Measurements from ENCODE around the gene ACTN1.

GRCh38 chr14:68846466-68846865 lies 132.6 kb downstream of the ACTN1 start:
- TF ChIP-seq CTCF (IDR thresholded peaks at IDR 0.05) (no peak), POLR2A (IDR thresholded peaks at IDR 0.05) (no peak)

Data from lower leg skin (tissue), 3 donors.